MM.1S (cell line): Measurements from ENCODE around the gene DRICH1.

Experiments
- DNase-seq: peaks from one replicate; pipeline ENCODE4 v3.0.0-alpha.2; 2015
- H2AFZ ChIP-seq: fragments of 300-600 bp; sonication (generic); 2 replicates; pipeline ENCODE4 v1.6.0; 2016; ENCODE audit warnings: antibody characterized with exemption, low read length
- H3F3A ChIP-seq: fragments of 300-600 bp; sonication (generic); 2 replicates; pipeline ENCODE4 v1.6.1; 2016; ENCODE audit warnings: mild to moderate bottlenecking, antibody characterized with exemption, low read length, moderate library complexity, mixed read lengths; ENCODE audit not compliant: insufficient read depth
- H3K27ac ChIP-seq: fragments of 300-600 bp; sonication (generic); 2 replicates; pipeline ENCODE4 v1.5.1; 2016; ENCODE audit warnings: mild to moderate bottlenecking, low read length
- H3K27me3 ChIP-seq: fragments of 300-600 bp; sonication (generic); replicated peaks from 2 replicates; pipeline ENCODE4 v1.6.0; 2016; ENCODE audit warnings: low read length; ENCODE audit not compliant: insufficient read depth
- H3K36me3 ChIP-seq: fragments of 300-600 bp; sonication (generic); replicated peaks from 2 replicates; pipeline ENCODE4 v1.6.1; 2016; ENCODE audit warnings: mild to moderate bottlenecking, low read length, mixed read lengths; ENCODE audit not compliant: insufficient read depth
- H3K4me1 ChIP-seq: fragments of 300-600 bp; sonication (generic); 2 replicates; pipeline ENCODE4 v1.6.1; 2016; ENCODE audit warnings: low read length, mixed read lengths
- H3K4me2 ChIP-seq: fragments of 300-600 bp; sonication (generic); 2 replicates; pipeline ENCODE4 v1.6.0; 2016; ENCODE audit warnings: low read depth, low read length
- H3K4me3 ChIP-seq: fragments of 300-600 bp; sonication (generic); 2 replicates; pipeline ENCODE4 v1.5.1; 2016; ENCODE audit warnings: low read length, mixed read lengths
- H3K79me2 ChIP-seq: fragments of 300-600 bp; sonication (generic); 2 replicates; pipeline ENCODE4 v1.6.1; 2016; ENCODE audit warnings: mixed run types, low read length, mixed read lengths
- H3K9ac ChIP-seq: fragments of 300-600 bp; sonication (generic); 2 replicates; pipeline ENCODE4 v1.6.1; 2016; ENCODE audit warnings: low read length, mixed read lengths
- H3K9me2 ChIP-seq: fragments of 300-600 bp; sonication (generic); replicated peaks from 2 replicates; pipeline ENCODE4 v1.6.1; 2016; ENCODE audit warnings: mild to moderate bottlenecking, low read length, mixed read lengths; ENCODE audit not compliant: insufficient read depth
- H3K9me3 ChIP-seq: fragments of 300-600 bp; sonication (generic); replicated peaks from 2 replicates; pipeline ENCODE4 v1.6.1; 2016; ENCODE audit warnings: mild to moderate bottlenecking, low read length, mixed read lengths; ENCODE audit not compliant: insufficient read depth
- H4K20me1 ChIP-seq: fragments of 300-600 bp; sonication (generic); 2 replicates; pipeline ENCODE4 v1.6.1; 2016; ENCODE audit warnings: mild to moderate bottlenecking, low read length, moderate library complexity, mixed read lengths; ENCODE audit not compliant: insufficient read depth
- CTCF ChIP-seq: fragments of 300-600 bp; sonication (generic); IDR thresholded peaks from 2 replicates; pipeline ENCODE4 v1.5.1; 2016; ENCODE audit warnings: antibody characterized with exemption, low read length, mixed read lengths
- EZH2 ChIP-seq: fragments of 300-600 bp; sonication (generic); optimal IDR thresholded peaks from 2 replicates; pipeline ENCODE3; 2017; ENCODE audit warnings: low read depth, mild to moderate bottlenecking, antibody characterized with exemption, low read length, mixed read lengths
- EZH2phosphoT487 ChIP-seq: fragments of 300-600 bp; sonication (generic); IDR thresholded peaks from 2 replicates; pipeline ENCODE4 v1.6.1; 2018; ENCODE audit warnings: antibody characterized with exemption, low read length

Gene DRICH1

DNA sequence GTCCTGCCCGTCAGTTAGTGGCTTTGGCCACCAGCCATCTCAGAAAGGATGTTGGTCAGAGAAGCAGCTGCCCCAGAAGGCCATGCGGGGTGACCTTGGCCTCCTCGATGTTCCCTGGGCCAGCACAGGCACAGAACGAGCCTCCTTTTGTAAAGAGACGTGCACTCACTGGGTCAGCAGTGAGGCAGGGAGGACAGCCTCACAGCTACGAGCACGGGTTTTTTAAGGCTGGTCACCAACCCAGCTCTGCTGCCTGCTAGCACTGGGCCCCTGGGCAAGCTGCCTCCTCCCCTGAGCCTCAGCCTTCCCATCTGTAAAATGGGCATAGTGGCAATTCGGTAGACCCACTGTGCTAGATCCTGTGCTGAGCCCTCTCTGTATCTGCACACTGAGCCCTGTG is 62.8 kb downstream of the DRICH1 start:
- Histone ChIP-seq H3K79me2 (no peaks in the 10 kb centered on the region), H3K4me2 (no peak overlapping the region), H3K9me3 (no peaks in the 10 kb centered on the region), H3K9me2 (no peaks in the 10 kb centered on the region), H3K4me3 (no peak overlapping the region), H4K20me1 (no peaks in the 10 kb centered on the region), H3K27me3 (peaks cover 43% of the 10 kb centered on the region), H3K9ac (no peak overlapping the region), H3K36me3 (no peaks in the 10 kb centered on the region), H2AFZ (no peak overlapping the region), H3K4me1 (no peaks in the 10 kb centered on the region), H3F3A (no peaks in the 10 kb centered on the region), H3K27ac (no peak overlapping the region)
- DNase-seq, result no peak
- TF ChIP-seq EZH2, result no peak
- no peak for TF ChIP-seq CTCF
- TF ChIP-seq EZH2phosphoT487, result no peak

GRCh38 chr22:23566705-23567475 is 65.2 kb downstream of the DRICH1 start:
- DNase-seq, result no peak
- H3K9me3 ChIP-seq, result no peaks in the 10 kb centered on the region
- no peaks in the 10 kb centered on the region for H3F3A ChIP-seq
- H3K27ac ChIP-seq, result no peak overlapping the region
- no peaks in the 10 kb centered on the region for H3K36me3 ChIP-seq
- H3K4me2 ChIP-seq, result peak overlapping the region; percentile 64; the same call in 1 of the 2 replicates
- H3K9ac ChIP-seq, result no peak overlapping the region
- no peak overlapping the region for H2AFZ ChIP-seq
- no peak overlapping the region for H3K4me3 ChIP-seq
- H4K20me1 ChIP-seq, result no peaks in the 10 kb centered on the region
- no peaks in the 10 kb centered on the region for H3K4me1 ChIP-seq
- no peaks in the 10 kb centered on the region for H3K79me2 ChIP-seq
- TF ChIP-seq CTCF (no peak), EZH2phosphoT487 (no peak), EZH2 (no peak)
- H3K27me3 ChIP-seq, result peaks cover 40% of the 10 kb centered on the region
- H3K9me2 ChIP-seq, result no peaks in the 10 kb centered on the region

DNA sequence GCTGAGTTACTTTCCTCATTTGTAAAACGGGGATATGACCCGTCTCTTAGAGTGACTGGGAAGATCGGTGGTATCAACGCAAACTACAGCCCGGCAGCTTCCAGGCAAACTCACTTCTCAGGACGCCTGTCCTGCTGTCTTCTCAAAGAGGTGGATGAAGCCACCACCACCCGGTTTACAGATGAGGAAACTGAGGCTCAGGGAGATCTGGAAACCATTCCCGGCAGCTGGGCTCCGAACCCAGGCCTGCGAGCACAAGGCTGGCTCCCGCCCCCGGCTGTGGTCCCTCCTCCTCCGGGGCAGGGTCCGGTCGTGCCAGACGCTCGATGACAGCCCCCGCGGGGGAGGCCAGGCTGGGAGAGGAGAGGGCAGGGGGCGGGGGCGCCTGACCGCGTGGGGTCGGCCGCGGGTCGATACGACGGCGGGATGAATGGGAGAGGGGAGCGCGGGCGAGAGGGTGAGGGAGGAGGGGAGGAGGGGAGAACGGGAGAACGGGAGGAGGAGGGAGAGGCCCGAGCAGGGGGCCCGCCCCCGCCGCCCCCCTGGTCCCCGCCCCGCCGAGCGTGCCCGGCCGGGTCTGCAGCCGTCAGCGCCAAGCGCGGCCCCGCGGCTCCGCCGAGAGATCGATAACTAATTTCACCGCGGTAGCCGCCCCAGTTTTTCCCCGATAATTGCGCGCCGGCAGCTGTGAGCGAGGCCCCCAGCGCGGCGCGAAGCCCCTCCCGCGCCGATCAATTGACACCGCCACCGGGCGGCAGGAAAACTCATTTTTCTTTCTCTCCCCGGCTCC is 66.0 kb downstream of the DRICH1 start:
- peaks cover 33% of the 10 kb centered on the region for H3K27me3 ChIP-seq
- DNase-seq, result no peak
- no peaks in the 10 kb centered on the region for H3K79me2 ChIP-seq
- H3K4me1 ChIP-seq, result no peaks in the 10 kb centered on the region
- H3K4me3 ChIP-seq, result peak overlapping the region; percentile 47
- H2AFZ ChIP-seq, result peak overlapping the region; percentile 70; the same call in 1 of the 2 replicates
- no peak overlapping the region for H3K27ac ChIP-seq
- H3K9ac ChIP-seq, result no peak overlapping the region
- H3K4me2 ChIP-seq, result peak overlapping the region; percentile 64
- TF ChIP-seq EZH2phosphoT487 (no peak), CTCF (no peak), EZH2 (peak; percentile 61)
- H3K36me3 ChIP-seq, result no peaks in the 10 kb centered on the region
- no peaks in the 10 kb centered on the region for H3K9me3 ChIP-seq
- no peaks in the 10 kb centered on the region for H3F3A ChIP-seq
- H3K9me2 ChIP-seq, result no peaks in the 10 kb centered on the region
- H4K20me1 ChIP-seq, result no peaks in the 10 kb centered on the region
